Measurements from ENCODE around the gene GPN3. TPM values are rescaled to one million over a fixed set of nuclear protein-coding genes. Genes with fewer than 3 reads are reported as not detected.

Gene GPN3
- total RNA-seq, 1 experiment from 2014 or later = 28.5 TPM

DNA sequence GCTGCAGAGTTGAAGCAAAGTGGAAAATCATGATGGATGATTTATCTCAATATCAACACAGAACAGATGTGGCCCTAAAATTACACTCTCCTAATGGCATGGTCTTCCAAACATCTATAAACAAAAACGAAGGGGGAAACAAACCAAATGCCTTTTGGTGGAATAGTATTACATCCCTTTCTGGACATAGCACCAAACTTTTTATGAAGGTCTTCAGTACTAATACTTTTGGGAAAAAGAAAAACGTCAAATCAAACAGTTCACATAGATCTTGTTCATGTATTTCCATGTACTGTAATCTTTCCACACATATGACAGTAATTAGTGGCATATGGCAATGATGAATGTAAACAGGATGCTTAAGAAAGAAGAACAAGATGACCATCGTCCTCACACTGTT lies 41.7 kb downstream of the GPN3 start:
- no peak for DNase-seq
- no peak overlapping the region for H3K4me3 ChIP-seq
- no peaks in the 10 kb centered on the region; the same call in 1 of the 2 replicates for H3K4me1 ChIP-seq (replicated peaks; ENCODE audit: insufficient read depth)
- intact Hi-C loops (cut with micrococcal nuclease; ENCODE audit: unreplicated experiment) = no loop called here
- H2AFZ ChIP-seq = no peak overlapping the region
- no peak overlapping the region for H3K27ac ChIP-seq
- no peaks in the 10 kb centered on the region for H3K79me2 ChIP-seq (ENCODE audit: low read depth)
- H3K9me2 ChIP-seq (ENCODE audit: insufficient read depth) = no peaks in the 10 kb centered on the region
- no peaks in the 10 kb centered on the region for H4K20me1 ChIP-seq (ENCODE audit: insufficient read depth)
- H3K4me2 ChIP-seq = no peak overlapping the region
- H3F3A ChIP-seq (ENCODE audit: insufficient read depth, low read depth) = no peaks in the 10 kb centered on the region
- no peaks in the 10 kb centered on the region for H3K27me3 ChIP-seq (ENCODE audit: insufficient read depth, low read depth)
- no peaks in the 10 kb centered on the region for H3K9me3 ChIP-seq (ENCODE audit: insufficient read depth, low read depth)
- BruUV-seq (replicated peaks) = no TSS peak
- TF ChIP-seq, protein P1, sequence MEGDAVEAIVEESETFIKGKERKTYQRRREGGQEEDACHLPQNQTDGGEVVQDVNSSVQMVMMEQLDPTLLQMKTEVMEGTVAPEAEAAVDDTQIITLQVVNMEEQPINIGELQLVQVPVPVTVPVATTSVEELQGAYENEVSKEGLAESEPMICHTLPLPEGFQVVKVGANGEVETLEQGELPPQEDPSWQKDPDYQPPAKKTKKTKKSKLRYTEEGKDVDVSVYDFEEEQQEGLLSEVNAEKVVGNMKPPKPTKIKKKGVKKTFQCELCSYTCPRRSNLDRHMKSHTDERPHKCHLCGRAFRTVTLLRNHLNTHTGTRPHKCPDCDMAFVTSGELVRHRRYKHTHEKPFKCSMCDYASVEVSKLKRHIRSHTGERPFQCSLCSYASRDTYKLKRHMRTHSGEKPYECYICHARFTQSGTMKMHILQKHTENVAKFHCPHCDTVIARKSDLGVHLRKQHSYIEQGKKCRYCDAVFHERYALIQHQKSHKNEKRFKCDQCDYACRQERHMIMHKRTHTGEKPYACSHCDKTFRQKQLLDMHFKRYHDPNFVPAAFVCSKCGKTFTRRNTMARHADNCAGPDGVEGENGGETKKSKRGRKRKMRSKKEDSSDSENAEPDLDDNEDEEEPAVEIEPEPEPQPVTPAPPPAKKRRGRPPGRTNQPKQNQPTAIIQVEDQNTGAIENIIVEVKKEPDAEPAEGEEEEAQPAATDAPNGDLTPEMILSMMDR (conservative IDR thresholded peaks at IDR 0.05) = no peak
- no peak for TF ChIP-seq EZH2 (IDR thresholded peaks at IDR 0.05; ENCODE audit: low read depth)
- ChIA-PET CTCF (no interaction called here), POLR2A (ENCODE audit: unreplicated experiment) (no interaction called here)
- H3K36me3 ChIP-seq (ENCODE audit: low read depth) = no peaks in the 10 kb centered on the region

- ChIA-PET CTCF (no interaction called here), POLR2A (ENCODE audit: unreplicated experiment) (interaction anchor here (0.6 kb wide), 2 partner anchors 258 to 264 kb away, joined by 3 read pairs; no protein-coding TSS in a partner anchor)
- BruUV-seq (replicated peaks) = no TSS peak
- intact Hi-C loops (cut with micrococcal nuclease; ENCODE audit: unreplicated experiment) = no loop called here
- Histone ChIP-seq H3K27ac (no peak overlapping the region), H3K9me3 (ENCODE audit: insufficient read depth, low read depth) (no peaks in the 10 kb centered on the region), H3K4me3 (no peak overlapping the region), H3K36me3 (ENCODE audit: low read depth) (no peaks in the 10 kb centered on the region), H3K4me2 (no peak overlapping the region), H3K79me2 (ENCODE audit: low read depth) (no peaks in the 10 kb centered on the region), H3K27me3 (ENCODE audit: insufficient read depth, low read depth) (no peaks in the 10 kb centered on the region), H3K4me1 (replicated peaks; ENCODE audit: insufficient read depth) (no peaks in the 10 kb centered on the region), H4K20me1 (ENCODE audit: insufficient read depth) (no peaks in the 10 kb centered on the region), H3F3A (ENCODE audit: insufficient read depth, low read depth) (no peaks in the 10 kb centered on the region), H3K9me2 (ENCODE audit: insufficient read depth) (no peaks in the 10 kb centered on the region), H2AFZ (no peak overlapping the region)
- DNase-seq = no peak
- TF ChIP-seq, protein P1 (conservative IDR thresholded peaks at IDR 0.05) = no peak
- TF ChIP-seq EZH2 (IDR thresholded peaks at IDR 0.05; ENCODE audit: low read depth) = no peak
Measured at GRCh38 chr12:110424237-110424636, 43.8 kb downstream of the GPN3 start.

GRCh38 chr12:110421701-110422100 lies 46.4 kb downstream of the GPN3 start:
- TF ChIP-seq, protein P1 (conservative IDR thresholded peaks at IDR 0.05) = no peak
- TF ChIP-seq EZH2 (IDR thresholded peaks at IDR 0.05; ENCODE audit: low read depth) = no peak
- H3K9me2 ChIP-seq (ENCODE audit: insufficient read depth) = no peaks in the 10 kb centered on the region
- H3K9me3 ChIP-seq (ENCODE audit: insufficient read depth, low read depth) = no peaks in the 10 kb centered on the region
- no peaks in the 10 kb centered on the region for H3K4me1 ChIP-seq (replicated peaks; ENCODE audit: insufficient read depth)
- no peak overlapping the region for H3K4me2 ChIP-seq
- no peak overlapping the region for H3K4me3 ChIP-seq
- H2AFZ ChIP-seq = no peak overlapping the region
- no peaks in the 10 kb centered on the region for H4K20me1 ChIP-seq (ENCODE audit: insufficient read depth)
- no peak for DNase-seq
- BruUV-seq (replicated peaks) = no TSS peak
- H3K79me2 ChIP-seq (ENCODE audit: low read depth) = no peaks in the 10 kb centered on the region
- ChIA-PET POLR2A (ENCODE audit: unreplicated experiment) (interaction anchor here (0.6 kb wide), 2 partner anchors 34 to 319 kb away, joined by 3 to 28 read pairs; no protein-coding TSS in a partner anchor), CTCF (no interaction called here)
- H3K27ac ChIP-seq = no peak overlapping the region
- H3K36me3 ChIP-seq (ENCODE audit: low read depth) = no peaks in the 10 kb centered on the region
- intact Hi-C loops (cut with micrococcal nuclease; ENCODE audit: unreplicated experiment) = no loop called here
- H3K27me3 ChIP-seq (ENCODE audit: insufficient read depth, low read depth) = no peaks in the 10 kb centered on the region
- H3F3A ChIP-seq (ENCODE audit: insufficient read depth, low read depth) = peaks cover 4% of the 10 kb centered on the region; the same call in 1 of the 2 replicates
